ENCODE data around the gene MATN4.

MATN4 gene

GRCh38 chr20:45290677-45291355 lies 17.3 kb downstream of the MATN4 start:
- DNase-seq (ENCODE audit: low read depth, low spot score), result peak; percentile 33

GRCh38 chr20:45289942-45290676 lies 18.0 kb downstream of the MATN4 start:
- DNase-seq (ENCODE audit: low read depth, low spot score), result no peak

DNA sequence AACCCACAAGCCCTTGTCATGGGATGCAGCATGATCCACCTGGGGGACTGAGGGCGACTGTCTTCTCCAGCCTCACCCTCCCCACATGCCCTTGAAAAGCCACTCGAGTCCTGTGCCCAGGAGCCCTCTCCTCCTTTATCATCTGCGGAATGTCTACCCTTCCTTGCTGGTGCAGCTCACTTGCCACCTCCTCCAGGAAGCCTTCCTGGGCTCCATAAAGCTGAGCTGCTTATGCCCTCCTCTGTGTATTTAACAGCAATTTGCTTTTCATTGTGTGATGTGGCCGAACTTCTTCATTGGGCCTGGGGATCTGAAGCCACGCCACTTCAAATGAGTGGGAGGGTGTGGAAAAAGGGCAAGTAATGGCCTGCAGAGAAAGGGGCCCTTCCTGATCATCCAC lies 19.2 kb downstream of the MATN4 start:
- no peak for DNase-seq (ENCODE audit: low read depth, low spot score)

DNA sequence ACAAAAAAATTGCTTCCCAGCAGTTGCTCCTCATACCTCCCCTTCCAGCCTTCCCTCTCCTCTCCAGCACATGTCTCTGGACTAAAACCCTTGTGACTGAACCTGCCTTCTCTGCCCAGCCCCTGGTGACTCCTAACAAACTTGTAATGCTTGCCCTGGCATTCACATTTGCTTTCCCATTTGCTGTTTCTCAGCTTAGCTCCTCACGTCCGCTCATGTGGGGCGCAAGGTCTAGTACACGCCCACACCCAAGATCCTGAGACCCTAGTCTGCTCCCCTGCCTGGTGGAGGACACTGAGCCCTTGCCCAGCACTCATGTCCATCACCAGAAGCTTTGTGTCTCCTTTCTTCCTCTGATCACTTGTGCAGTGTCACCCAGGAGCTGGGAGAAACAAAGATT lies 19.7 kb downstream of the MATN4 start:
- DNase-seq (ENCODE audit: low read depth, low spot score), result no peak

- DNase-seq (ENCODE audit: low read depth, low spot score), result no peak
Measured at GRCh38 chr20:45283551-45284057, 24.5 kb downstream of the MATN4 start.

DNA sequence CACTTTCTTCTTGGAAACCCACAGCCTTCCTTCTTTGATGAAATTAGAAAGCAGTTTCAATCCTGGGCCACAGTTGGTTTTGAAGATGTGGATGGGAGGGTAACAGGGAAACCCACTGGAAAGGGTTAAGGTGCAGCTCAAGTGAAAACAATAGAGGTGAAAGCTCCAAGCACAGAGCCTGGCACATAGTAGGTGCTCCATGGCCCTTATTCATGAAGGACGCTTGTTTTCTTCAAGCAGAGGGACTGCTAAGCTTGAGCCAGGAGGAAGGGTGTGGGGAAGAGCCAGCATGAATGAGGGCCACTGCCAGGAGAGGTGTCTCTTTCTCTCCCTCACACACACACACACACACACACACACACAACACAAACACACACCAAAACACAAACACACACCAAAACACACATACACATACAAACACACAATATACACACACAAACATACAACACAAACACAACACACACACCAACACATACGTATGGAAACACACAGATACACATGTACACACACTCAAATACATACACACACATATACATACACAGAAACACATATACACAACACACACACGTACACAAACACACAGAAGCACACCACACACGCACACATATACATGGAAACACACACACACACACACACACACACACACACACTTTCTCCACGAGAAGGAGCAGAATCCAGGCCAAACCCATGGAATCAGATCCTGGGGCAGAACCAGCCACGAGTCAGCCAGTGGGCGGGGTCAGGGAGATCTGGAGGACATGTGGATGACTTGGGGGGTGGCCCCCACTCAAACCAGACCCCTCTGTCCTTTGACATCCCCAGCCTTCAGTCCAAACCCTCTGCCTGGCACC lies 25.2 kb downstream of the MATN4 start:
- DNase-seq (ENCODE audit: low read depth, low spot score), result no peak

GRCh38 chr20:45279992-45280391 lies 28.1 kb downstream of the MATN4 start:
- DNase-seq (ENCODE audit: low read depth, low spot score), result no peak

DNA sequence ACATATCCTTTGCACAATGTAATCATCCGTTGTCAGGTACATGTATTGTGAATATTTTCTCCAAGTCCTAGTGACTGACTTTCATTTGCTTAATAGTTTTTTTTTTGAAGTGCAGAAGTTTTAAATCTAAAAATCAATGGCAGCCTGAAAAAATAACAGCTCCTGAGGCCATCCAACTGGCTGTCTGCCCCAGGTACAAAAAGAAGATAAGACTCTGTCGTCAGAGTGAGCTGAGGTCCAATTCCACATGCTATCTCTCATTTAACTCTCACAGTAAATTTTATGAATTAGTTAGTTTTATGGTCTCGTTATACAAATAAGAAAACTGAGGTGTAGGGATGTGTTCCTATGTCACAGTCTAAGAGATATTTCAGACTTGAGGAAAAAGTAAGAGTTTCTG lies 32.8 kb downstream of the MATN4 start:
- no peak for DNase-seq (ENCODE audit: low read depth, low spot score)

DNA sequence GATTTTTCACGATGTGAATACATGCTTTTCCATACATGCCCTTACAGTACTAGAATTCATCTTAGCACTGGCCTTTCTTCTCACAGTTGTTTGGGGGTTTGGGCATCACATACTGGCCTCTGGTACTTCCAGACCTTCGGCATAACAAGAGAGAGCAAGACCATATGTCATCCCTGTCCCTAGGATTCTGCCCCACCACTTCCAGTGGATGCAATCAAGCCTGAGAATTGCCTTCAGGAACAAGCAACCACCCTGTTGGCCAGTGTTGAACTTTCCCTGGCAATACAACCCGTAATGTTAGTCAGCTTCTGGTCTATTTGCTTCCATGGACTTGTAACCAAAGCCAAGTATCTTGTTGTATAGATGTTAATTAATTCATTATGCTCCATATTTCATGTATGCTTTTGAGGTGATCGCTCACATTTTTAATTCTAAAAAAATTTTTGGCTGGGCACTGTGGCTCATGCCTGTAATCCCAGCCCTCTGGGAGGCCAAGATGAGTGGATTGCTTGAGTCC lies 38.3 kb downstream of the MATN4 start:
- no peak for DNase-seq (ENCODE audit: low read depth, low spot score)

DNA sequence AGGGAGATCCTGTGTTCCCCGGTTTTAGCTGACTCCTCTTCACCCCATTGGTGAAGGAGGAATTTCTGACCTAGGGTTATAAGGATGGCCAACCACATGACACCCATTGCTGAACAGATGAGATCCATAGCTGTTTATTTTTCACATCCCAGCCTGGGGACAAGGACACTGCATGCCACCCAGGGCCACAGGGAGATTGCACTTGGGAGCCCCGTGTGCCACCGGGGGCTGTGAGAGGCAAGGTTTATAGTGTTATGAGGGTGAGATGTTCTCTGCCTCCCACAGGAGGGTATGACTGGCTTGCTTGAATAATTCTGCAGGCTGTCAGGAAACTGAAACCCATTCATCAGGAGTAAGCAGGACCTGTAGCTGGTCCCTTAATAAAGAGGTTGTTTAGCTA lies 39.0 kb downstream of the MATN4 start:
- no peak for DNase-seq (ENCODE audit: low read depth, low spot score)

GRCh38 chr20:45268531-45268930 lies 39.6 kb downstream of the MATN4 start:
- DNase-seq (ENCODE audit: low read depth, low spot score), result no peak

GRCh38 chr20:45266977-45267376 lies 41.1 kb downstream of the MATN4 start:
- no peak for DNase-seq (ENCODE audit: low read depth, low spot score)

DNA sequence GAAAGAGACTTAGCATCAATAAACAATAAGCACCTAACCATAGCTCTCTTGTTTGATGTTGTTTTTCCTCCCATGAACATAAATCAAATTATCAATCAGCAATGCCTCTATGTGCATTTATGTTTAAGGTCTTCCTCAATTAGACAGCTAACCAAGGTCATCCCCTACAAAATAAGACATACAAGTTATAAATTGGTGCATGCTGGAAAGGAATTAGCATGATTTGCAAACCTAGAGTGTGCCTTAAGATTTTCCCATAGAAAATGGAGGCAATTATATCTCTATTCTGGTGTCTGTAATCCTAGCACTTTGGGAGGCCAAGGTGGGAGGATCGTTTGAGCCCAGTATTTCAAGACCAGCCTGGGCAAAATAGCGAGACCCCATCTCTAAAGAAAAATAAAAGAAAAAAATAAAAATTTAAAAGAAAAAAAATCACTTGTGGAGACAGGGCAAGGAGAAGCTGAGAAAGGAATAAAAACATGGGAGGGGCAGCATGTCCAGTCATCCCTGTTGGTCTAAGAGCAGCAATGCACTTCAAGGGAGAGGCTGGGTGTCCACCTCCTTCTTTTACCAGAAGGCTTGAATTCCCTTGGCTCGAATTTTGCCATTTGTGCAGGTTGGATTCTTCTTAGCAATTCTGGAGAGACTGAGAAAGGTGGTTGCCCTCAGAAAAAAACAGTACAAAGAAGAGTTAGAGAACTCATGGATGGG lies 44.4 kb downstream of the MATN4 start:
- DNase-seq (ENCODE audit: low read depth, low spot score), result no peak

GRCh38 chr20:45258664-45259063 lies 49.4 kb downstream of the MATN4 start:
- DNase-seq (ENCODE audit: low read depth, low spot score), result no peak

GRCh38 chr20:45258259-45258658 lies 49.8 kb downstream of the MATN4 start:
- DNase-seq (ENCODE audit: low read depth, low spot score), result no peak

- no peak for DNase-seq (ENCODE audit: low read depth, low spot score)
Measured at GRCh38 chr20:45257711-45258110, 50.4 kb downstream of the MATN4 start.

- DNase-seq (ENCODE audit: low read depth, low spot score), result no peak
Measured at GRCh38 chr20:45257161-45257560, 50.9 kb downstream of the MATN4 start.

DNA sequence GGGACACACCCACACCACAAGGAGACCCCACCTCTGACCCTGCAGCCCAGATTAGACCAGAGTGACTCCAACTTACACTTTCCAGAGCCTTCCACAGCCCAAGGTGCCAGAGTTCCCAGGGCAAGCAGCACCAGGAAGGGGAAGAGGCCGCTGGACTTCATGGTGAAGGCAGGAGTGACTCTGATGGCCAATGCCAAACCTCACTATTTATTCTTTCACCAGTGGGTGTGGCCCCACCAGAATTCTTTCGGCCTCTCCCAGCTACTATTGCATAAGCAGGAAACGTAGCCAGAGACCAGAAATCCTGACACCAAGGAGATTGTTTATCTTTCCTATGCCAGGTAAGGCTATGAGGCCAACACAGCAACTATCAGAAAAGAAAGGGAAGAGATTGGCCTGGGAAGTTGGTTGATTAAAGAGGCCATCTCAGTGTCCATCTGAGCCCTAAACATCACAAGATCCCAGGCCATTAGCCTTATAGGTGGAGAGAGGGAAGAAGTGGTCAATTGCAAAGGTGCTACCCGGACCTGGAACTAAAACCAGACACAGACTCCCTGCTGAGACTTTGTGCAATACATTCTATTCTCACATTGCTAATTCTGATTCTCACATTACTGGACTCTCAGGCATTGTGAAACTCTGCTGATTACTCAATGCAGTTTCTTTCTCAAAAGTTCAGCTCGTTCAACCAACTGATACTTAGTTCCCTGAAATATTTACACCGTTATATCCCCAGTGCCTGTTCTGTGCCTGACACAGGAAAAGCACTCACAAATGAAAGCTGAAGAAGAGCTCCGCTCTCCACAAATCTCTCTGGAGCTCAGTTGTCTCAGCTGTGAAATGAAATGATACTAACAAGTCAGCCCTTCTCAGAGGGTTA lies 53.5 kb downstream of the MATN4 start, which contains the start of gene SLPI:
Gene SLPI (minus strand): TSS at position 182 of the 880 bp plus-strand sequence. CDS start 21 bp downstream, at position 161.
- DNase-seq (ENCODE audit: low read depth, low spot score), result no peak

GRCh38 chr20:45253261-45253660 lies 54.8 kb downstream of the MATN4 start:
- DNase-seq (ENCODE audit: low read depth, low spot score), result no peak

DNA sequence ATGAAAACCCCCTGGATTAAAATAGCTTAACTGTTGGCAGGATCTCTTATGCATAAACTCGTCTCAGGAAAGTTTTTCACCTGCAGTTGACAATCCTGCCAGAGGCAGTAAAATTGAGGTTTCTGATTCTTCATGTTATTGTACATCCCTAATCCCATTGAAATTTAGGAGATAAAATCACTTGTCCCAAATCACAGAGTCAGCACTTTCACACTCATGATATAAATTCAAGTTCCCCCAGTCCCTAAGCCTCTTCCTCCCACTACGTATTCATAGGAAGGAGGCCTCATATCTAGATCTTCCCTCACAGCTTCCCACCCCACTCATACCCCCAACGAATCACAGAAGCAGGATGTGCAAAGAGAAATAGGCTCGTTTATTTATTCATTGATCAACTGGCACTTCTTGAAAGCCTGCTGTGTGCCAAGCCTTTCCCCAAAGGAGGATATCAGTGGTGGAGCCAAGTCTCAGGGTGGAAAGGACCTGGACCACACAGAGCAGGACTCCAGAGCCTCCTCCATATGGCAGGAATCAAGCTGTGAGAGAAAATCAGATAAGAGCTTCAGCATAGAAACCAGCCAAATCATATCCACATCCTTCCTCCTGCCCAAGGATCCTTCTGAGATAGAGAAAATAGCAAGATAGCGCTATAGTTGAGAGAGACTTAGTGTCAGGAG lies 56.1 kb downstream of the MATN4 start:
- no peak for DNase-seq (ENCODE audit: low read depth, low spot score)
